Cardiac fibroblast (primary cell): ENCODE data around the gene DDX18.

Experiments
- DNase-seq, 2 donors: peaks; one replicate each; pipeline versions ENCODE4 v3.0.0 to v3.0.0-alpha.2; 2010; ENCODE audit warnings: low read depth in 2 of 2
- H3K4me3 ChIP-seq, 2 donors: replicated peaks in 1 of 2; 1 replicate in 1 of 2; 2 replicates in 1 of 2; pipeline ENCODE4 v1.5.1; 2011; ENCODE audit warnings: low read depth in 2 of 2, low read length in 2 of 2, mild to moderate bottlenecking in 2 of 2, moderate library complexity in 1 of 2
- CTCF ChIP-seq: IDR thresholded peaks from one replicate; pipeline ENCODE4 v1.5.1; 2011; ENCODE audit warnings: low read depth, mild to moderate bottlenecking, low read length, inconsistent platforms

Gene DDX18

GRCh38 chr2:117814417-117815264 is at the start of gene DDX18:
Gene DDX18, plus strand, starts transcription at chr2:117814691. Its CDS starts 87 bp downstream, at chr2:117814778.
- peak; percentile 99 for DNase-seq
- peak; percentile 99 for TF ChIP-seq CTCF
- H3K4me3 ChIP-seq: peak within 1 kb of the TSS; percentile 92 to 97

DNA sequence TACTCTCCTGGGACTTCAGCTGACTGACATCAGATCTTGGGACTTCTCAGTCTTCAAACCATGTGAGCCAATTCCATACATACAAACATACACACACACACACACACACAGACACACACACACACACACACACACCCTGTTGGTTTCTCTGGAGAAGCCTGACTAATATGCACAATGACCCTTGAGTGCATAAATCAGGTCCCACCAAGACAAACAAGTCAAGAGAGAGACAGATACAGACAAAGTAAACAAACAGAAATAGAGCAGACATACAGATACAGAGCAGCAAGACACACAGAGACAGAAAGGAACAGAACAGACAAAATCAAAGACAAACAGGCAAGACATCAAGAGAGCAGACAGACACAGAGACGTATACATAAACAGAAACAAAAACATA is 43.8 kb upstream of the DDX18 start:
- TF ChIP-seq CTCF: no peak

DNA sequence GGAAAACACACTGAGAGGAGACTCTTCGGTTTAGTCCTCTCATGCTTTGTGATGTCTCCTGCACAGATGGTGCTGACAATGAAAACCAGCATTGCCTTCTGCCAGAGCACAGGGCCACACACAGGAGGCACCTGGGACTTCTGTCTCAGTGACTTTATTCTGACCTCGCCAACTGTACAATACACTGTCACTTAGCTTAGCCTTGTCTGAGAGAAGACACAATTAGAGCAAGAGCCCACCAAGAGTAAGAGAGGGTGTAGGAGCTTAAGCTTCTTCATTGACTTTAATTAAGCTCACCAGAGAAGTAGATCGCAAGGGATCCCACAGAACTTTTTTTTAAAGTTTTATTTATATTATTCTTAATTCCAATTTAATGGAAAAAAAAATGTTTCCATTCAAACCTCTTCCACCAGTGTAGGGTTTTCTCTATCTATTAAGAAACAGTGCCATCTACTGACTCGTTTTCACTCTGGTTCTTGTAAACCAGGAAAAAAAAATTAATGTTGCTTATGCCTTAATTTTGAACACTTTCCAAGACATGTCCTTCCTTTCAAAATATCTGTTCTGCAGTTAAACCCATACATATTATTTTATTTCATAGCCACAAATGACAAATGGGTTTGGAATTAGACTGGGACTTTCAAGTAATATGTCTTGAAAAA is 42.4 kb upstream of the DDX18 start:
- peak; percentile 40 to 52 for DNase-seq
- TF ChIP-seq CTCF: peak; percentile 25
- no peak overlapping the region for H3K4me3 ChIP-seq

More for the DNA sequence above, 43.8 kb upstream of the DDX18 start:
- no peak for DNase-seq
- H3K4me3 ChIP-seq: no peak overlapping the region

DNA sequence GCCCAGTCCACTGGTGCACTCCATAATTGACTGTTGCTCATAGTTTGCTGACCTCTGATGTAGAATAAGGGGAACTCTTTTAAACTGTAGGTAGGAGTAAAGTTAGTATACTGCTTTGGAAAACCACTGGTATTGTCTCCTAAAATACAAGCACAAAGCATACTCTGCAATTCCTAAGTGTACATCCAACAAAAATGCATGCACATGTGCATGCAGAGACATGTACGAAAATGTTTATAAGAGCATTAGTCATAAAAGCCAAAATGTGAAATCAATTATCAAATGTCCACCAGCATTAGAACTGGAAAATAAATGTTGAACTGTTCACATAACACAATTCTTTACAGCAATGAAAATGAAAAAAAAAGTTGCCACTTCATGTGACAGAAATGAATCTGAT is 39.8 kb upstream of the DDX18 start:
- no peak for TF ChIP-seq CTCF
- no peak overlapping the region for H3K4me3 ChIP-seq
- DNase-seq: no peak

GRCh38 chr2:117775703-117776219 is 38.7 kb upstream of the DDX18 start:
- no peak for DNase-seq
- H3K4me3 ChIP-seq: no peak overlapping the region
- TF ChIP-seq CTCF: no peak

GRCh38 chr2:117776888-117777287 is 37.6 kb upstream of the DDX18 start:
- DNase-seq: no peak
- no peak overlapping the region for H3K4me3 ChIP-seq
- TF ChIP-seq CTCF: no peak
